Fibroblast of skin of abdomen (primary cell): ENCODE data around the gene DOCK4.
A peak's percentile ranks its signal among the peaks of the same experiment; 100 is the strongest.

ENCODE experiments used
- DNase-seq: peaks from one replicate; pipeline ENCODE4 v3.0.0-alpha.2; 2013

The DOCK4 gene

GRCh38 chr7:112157072-112157471 lies 49.1 kb downstream of the DOCK4 start:
- DNase-seq: peak; percentile 90

- DNase-seq: no peak
Measured at GRCh38 chr7:112156412-112156811, 49.8 kb downstream of the DOCK4 start.

GRCh38 chr7:112154690-112155089 lies 51.5 kb downstream of the DOCK4 start:
- DNase-seq: no peak

- DNase-seq: peak; percentile 39
Measured at GRCh38 chr7:112152186-112152585, 54.0 kb downstream of the DOCK4 start.

GRCh38 chr7:112150823-112151641 lies 55.2 kb downstream of the DOCK4 start:
- peak; percentile 35 for DNase-seq

GRCh38 chr7:112149734-112150133 lies 56.5 kb downstream of the DOCK4 start:
- no peak for DNase-seq

- DNase-seq: peak; percentile 13
Measured at GRCh38 chr7:112147793-112148361, 58.3 kb downstream of the DOCK4 start.

- DNase-seq: no peak
Measured at GRCh38 chr7:112145206-112145605, 61.0 kb downstream of the DOCK4 start.

GRCh38 chr7:112144284-112145059 lies 61.7 kb downstream of the DOCK4 start:
- no peak for DNase-seq

- DNase-seq: peak; percentile 98
Measured at GRCh38 chr7:112143582-112143981, 62.6 kb downstream of the DOCK4 start.

GRCh38 chr7:112143136-112143535 lies 63.1 kb downstream of the DOCK4 start:
- peak; percentile 86 for DNase-seq

GRCh38 chr7:112140600-112140999 lies 65.6 kb downstream of the DOCK4 start:
- DNase-seq: no peak

- DNase-seq: no peak
Measured at GRCh38 chr7:112138938-112139337, 67.3 kb downstream of the DOCK4 start.

- no peak for DNase-seq
Measured at GRCh38 chr7:112138325-112138852, 67.8 kb downstream of the DOCK4 start.

- DNase-seq: no peak
Measured at GRCh38 chr7:112137141-112138101, 68.8 kb downstream of the DOCK4 start.

- DNase-seq: no peak
Measured at GRCh38 chr7:112136271-112137008, 69.8 kb downstream of the DOCK4 start.

- DNase-seq: no peak
Measured at GRCh38 chr7:112135815-112136214, 70.4 kb downstream of the DOCK4 start.

- DNase-seq: no peak
Measured at GRCh38 chr7:112134039-112134438, 72.2 kb downstream of the DOCK4 start.

- no peak for DNase-seq
Measured at GRCh38 chr7:112133328-112133727, 72.9 kb downstream of the DOCK4 start.

GRCh38 chr7:112132051-112132694 lies 74.0 kb downstream of the DOCK4 start:
- DNase-seq: no peak
